Stimulated activated CD8-positive, alpha-beta memory T cell treated with anti-CD3 and anti-CD28 coated beads, Interleukin-15, amount 100 ng/mL, for 4 hours (primary cell): Measurements from ENCODE around the gene DNAI1.
A peak's percentile ranks its signal among the peaks of the same experiment; 100 is the strongest.

Source experiments
- DNase-seq, 2 donors: peaks; one replicate each; pipeline ENCODE4 v3.0.0-alpha.2; 2020; ENCODE audit warnings: low read depth in 2 of 2

Gene DNAI1

GRCh38 chr9:34490760-34491159 is 32.2 kb downstream of the DNAI1 start:
- DNase-seq: no peak

GRCh38 chr9:34491596-34491995 is 33.0 kb downstream of the DNAI1 start:
- no peak for DNase-seq

GRCh38 chr9:34492051-34492450 is 33.4 kb downstream of the DNAI1 start:
- no peak for DNase-seq

GRCh38 chr9:34493972-34494535 is 35.4 kb downstream of the DNAI1 start:
- no peak for DNase-seq

- DNase-seq: no peak
These were observed 37.6 kb downstream of the DNAI1 start for GRCh38 chr9:34496149-34496712.

GRCh38 chr9:34498553-34498952 is 39.9 kb downstream of the DNAI1 start:
- DNase-seq: no peak

GRCh38 chr9:34499076-34499475 is 40.5 kb downstream of the DNAI1 start:
- DNase-seq: no peak

GRCh38 chr9:34500623-34501267 is 42.1 kb downstream of the DNAI1 start:
- peak; percentile 46 to 59 for DNase-seq

- DNase-seq: no peak
These were observed 42.8 kb downstream of the DNAI1 start for GRCh38 chr9:34501372-34501771.

- DNase-seq: no peak
These were observed 43.4 kb downstream of the DNAI1 start for GRCh38 chr9:34501889-34502425.

GRCh38 chr9:34502471-34502870 is 43.9 kb downstream of the DNAI1 start:
- DNase-seq: no peak

- no peak for DNase-seq
These were observed 44.3 kb downstream of the DNAI1 start for GRCh38 chr9:34502891-34503290.

GRCh38 chr9:34503406-34503805 is 44.8 kb downstream of the DNAI1 start:
- no peak for DNase-seq

GRCh38 chr9:34505370-34506120 is 46.9 kb downstream of the DNAI1 start:
- DNase-seq: no peak

GRCh38 chr9:34506623-34507022 is 48.0 kb downstream of the DNAI1 start:
- no peak for DNase-seq

GRCh38 chr9:34507556-34507955 is 49.0 kb downstream of the DNAI1 start:
- no peak for DNase-seq

GRCh38 chr9:34507966-34508365 is 49.4 kb downstream of the DNAI1 start:
- DNase-seq: no peak

- no peak for DNase-seq
These were observed 49.9 kb downstream of the DNAI1 start for GRCh38 chr9:34508463-34508862.

GRCh38 chr9:34508951-34509350 is 50.3 kb downstream of the DNAI1 start:
- DNase-seq: no peak

GRCh38 chr9:34510497-34511468 is 52.2 kb downstream of the DNAI1 start:
- DNase-seq: no peak
